ENCODE measurements around the gene PLEKHH3.

The PLEKHH3 gene

GRCh38 chr17:42687707-42688320 is 11.0 kb upstream of the PLEKHH3 start:
- no peak for TF ChIP-seq ZBTB7A (IDR thresholded peaks at IDR 0.05; ENCODE audit: low read depth)
- TF ChIP-seq NFIC (IDR thresholded peaks at IDR 0.05): no peak
- no peak for TF ChIP-seq FOXM1 (IDR thresholded peaks at IDR 0.05; ENCODE audit: borderline replicate concordance, low read depth)
- TF ChIP-seq CREB1 (IDR thresholded peaks at IDR 0.05; ENCODE audit: low read depth): no peak
- no peak for TF ChIP-seq YY1 (IDR thresholded peaks at IDR 0.05; ENCODE audit: low read depth)
- no peak for TF ChIP-seq TAF1 (IDR thresholded peaks at IDR 0.05; ENCODE audit: low read depth)
- TF ChIP-seq RAD21 (IDR thresholded peaks at IDR 0.05; ENCODE audit: low read depth): no peak

- no peak for TF ChIP-seq YY1 (IDR thresholded peaks at IDR 0.05; ENCODE audit: low read depth)
- no peak for TF ChIP-seq TEAD4 (IDR thresholded peaks at IDR 0.05)
- no peak for TF ChIP-seq TAF1 (IDR thresholded peaks at IDR 0.05; ENCODE audit: low read depth)
- TF ChIP-seq NFIC (IDR thresholded peaks at IDR 0.05): no peak
- TF ChIP-seq EGR1 (IDR thresholded peaks at IDR 0.05): no peak
- no peak for TF ChIP-seq TCF12 (IDR thresholded peaks at IDR 0.05; ENCODE audit: low read depth)
- no peak for TF ChIP-seq ZBTB7A (IDR thresholded peaks at IDR 0.05; ENCODE audit: low read depth)
- TF ChIP-seq RAD21 (IDR thresholded peaks at IDR 0.05; ENCODE audit: low read depth): no peak
- TF ChIP-seq USF1 (IDR thresholded peaks at IDR 0.05): no peak
- no peak for TF ChIP-seq CREB1 (IDR thresholded peaks at IDR 0.05; ENCODE audit: low read depth)
- TF ChIP-seq MAX (IDR thresholded peaks at IDR 0.05): no peak
- TF ChIP-seq EP300 (IDR thresholded peaks at IDR 0.05; ENCODE audit: borderline replicate concordance): no peak
- TF ChIP-seq REST (IDR thresholded peaks at IDR 0.05; ENCODE audit: low read depth): no peak
- TF ChIP-seq CEBPB (IDR thresholded peaks at IDR 0.05): no peak
- no peak for TF ChIP-seq FOXM1 (IDR thresholded peaks at IDR 0.05; ENCODE audit: borderline replicate concordance, low read depth)
Observed at GRCh38 chr17:42686520-42687128, 9.8 kb upstream of the PLEKHH3 start.

- TF ChIP-seq YY1 (IDR thresholded peaks at IDR 0.05; ENCODE audit: low read depth) (no peak), ZBTB7A (IDR thresholded peaks at IDR 0.05; ENCODE audit: low read depth) (no peak), TEAD4 (IDR thresholded peaks at IDR 0.05) (no peak), TCF12 (IDR thresholded peaks at IDR 0.05; ENCODE audit: low read depth) (no peak), RAD21 (IDR thresholded peaks at IDR 0.05; ENCODE audit: low read depth) (no peak), MAX (IDR thresholded peaks at IDR 0.05) (no peak), CREB1 (IDR thresholded peaks at IDR 0.05; ENCODE audit: low read depth) (no peak), EGR1 (IDR thresholded peaks at IDR 0.05) (no peak), TAF1 (IDR thresholded peaks at IDR 0.05; ENCODE audit: low read depth) (no peak), USF1 (IDR thresholded peaks at IDR 0.05) (no peak), REST (IDR thresholded peaks at IDR 0.05; ENCODE audit: low read depth) (no peak), FOXM1 (IDR thresholded peaks at IDR 0.05; ENCODE audit: borderline replicate concordance, low read depth) (no peak), CEBPB (IDR thresholded peaks at IDR 0.05) (no peak)
Observed at GRCh38 chr17:42685831-42686230, 9.0 kb upstream of the PLEKHH3 start.

- no peak for TF ChIP-seq EGR1 (IDR thresholded peaks at IDR 0.05)
- no peak for TF ChIP-seq EP300 (IDR thresholded peaks at IDR 0.05; ENCODE audit: borderline replicate concordance)
- no peak for TF ChIP-seq FOXM1 (IDR thresholded peaks at IDR 0.05; ENCODE audit: borderline replicate concordance, low read depth)
- TF ChIP-seq NFIC (IDR thresholded peaks at IDR 0.05): no peak
- no peak for TF ChIP-seq TEAD4 (IDR thresholded peaks at IDR 0.05)
- no peak for TF ChIP-seq TAF1 (IDR thresholded peaks at IDR 0.05; ENCODE audit: low read depth)
- TF ChIP-seq TCF12 (IDR thresholded peaks at IDR 0.05; ENCODE audit: low read depth): no peak
- no peak for TF ChIP-seq YY1 (IDR thresholded peaks at IDR 0.05; ENCODE audit: low read depth)
- TF ChIP-seq USF1 (IDR thresholded peaks at IDR 0.05): no peak
- TF ChIP-seq CREB1 (IDR thresholded peaks at IDR 0.05; ENCODE audit: low read depth): no peak
- no peak for TF ChIP-seq REST (IDR thresholded peaks at IDR 0.05; ENCODE audit: low read depth)
- TF ChIP-seq ZBTB7A (IDR thresholded peaks at IDR 0.05; ENCODE audit: low read depth): no peak
- TF ChIP-seq MAX (IDR thresholded peaks at IDR 0.05): no peak
- TF ChIP-seq RAD21 (IDR thresholded peaks at IDR 0.05; ENCODE audit: low read depth): no peak
- TF ChIP-seq CEBPB (IDR thresholded peaks at IDR 0.05): no peak
Observed at GRCh38 chr17:42684929-42685556, 8.2 kb upstream of the PLEKHH3 start.

Measured in Ishikawa (cell line).